Measurements from ENCODE around the gene EEF1G. TPM values are rescaled to one million over a fixed set of nuclear protein-coding genes. Genes with fewer than 3 reads are reported as not detected.

EEF1G gene
- total and polyA plus RNA-seq, 9 of the 15 experiments (the other 6 are each of a cell fraction or from before 2014, with no cell fraction given): 985 to 2,349 (median 2,035) TPM

DNA sequence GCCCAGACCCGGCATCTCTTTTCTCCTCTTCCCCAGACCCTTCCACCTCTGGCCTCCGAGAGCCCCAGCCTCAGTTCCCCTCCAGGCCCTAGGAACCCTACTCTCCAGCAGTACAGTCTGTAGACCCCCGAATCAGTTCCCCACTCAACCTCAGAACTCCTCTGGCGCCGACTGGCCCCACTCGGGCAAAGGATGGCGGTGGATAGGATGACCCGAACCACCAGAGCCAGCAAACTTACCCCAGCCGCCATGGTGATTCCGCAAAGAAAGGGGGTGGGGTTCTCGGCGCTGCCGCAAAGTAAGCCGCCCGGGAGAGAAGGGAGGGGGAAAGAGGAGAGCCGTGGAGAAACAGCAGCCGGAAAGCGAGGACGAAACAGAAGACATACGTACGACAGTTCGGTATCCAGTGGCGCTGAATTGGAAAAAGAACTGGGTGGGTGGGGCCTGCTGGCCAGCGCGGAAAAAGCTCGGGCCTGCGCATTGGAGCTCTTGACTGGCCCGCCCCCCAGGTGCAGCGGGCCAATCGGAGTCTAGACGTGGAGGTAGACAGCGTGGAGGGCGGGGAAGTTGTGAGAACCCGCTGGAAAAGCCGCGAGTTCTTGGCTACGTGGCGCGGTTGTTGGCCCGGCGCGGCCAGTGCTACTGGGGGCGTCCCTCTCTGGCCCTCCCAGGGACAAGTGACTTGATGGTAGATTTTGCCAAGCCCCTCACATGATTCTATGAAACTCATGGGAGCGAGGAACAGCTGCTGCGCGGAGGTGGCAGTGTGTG, at the start of gene EEF1G (continued):
- TF ChIP-seq, protein P1, sequence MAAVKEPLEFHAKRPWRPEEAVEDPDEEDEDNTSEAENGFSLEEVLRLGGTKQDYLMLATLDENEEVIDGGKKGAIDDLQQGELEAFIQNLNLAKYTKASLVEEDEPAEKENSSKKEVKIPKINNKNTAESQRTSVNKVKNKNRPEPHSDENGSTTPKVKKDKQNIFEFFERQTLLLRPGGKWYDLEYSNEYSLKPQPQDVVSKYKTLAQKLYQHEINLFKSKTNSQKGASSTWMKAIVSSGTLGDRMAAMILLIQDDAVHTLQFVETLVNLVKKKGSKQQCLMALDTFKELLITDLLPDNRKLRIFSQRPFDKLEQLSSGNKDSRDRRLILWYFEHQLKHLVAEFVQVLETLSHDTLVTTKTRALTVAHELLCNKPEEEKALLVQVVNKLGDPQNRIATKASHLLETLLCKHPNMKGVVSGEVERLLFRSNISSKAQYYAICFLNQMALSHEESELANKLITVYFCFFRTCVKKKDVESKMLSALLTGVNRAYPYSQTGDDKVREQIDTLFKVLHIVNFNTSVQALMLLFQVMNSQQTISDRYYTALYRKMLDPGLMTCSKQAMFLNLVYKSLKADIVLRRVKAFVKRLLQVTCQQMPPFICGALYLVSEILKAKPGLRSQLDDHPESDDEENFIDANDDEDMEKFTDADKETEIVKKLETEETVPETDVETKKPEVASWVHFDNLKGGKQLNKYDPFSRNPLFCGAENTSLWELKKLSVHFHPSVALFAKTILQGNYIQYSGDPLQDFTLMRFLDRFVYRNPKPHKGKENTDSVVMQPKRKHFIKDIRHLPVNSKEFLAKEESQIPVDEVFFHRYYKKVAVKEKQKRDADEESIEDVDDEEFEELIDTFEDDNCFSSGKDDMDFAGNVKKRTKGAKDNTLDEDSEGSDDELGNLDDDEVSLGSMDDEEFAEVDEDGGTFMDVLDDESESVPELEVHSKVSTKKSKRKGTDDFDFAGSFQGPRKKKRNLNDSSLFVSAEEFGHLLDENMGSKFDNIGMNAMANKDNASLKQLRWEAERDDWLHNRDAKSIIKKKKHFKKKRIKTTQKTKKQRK (IDR thresholded peaks at IDR 0.05; ENCODE audit: borderline replicate concordance, low read depth, low read length): no peak
- TF ChIP-seq NR2C2 (CRISPR knock-in tag; IDR thresholded peaks at IDR 0.05): no peak
- no peak for TF ChIP-seq NR2C2 (tag; IDR thresholded peaks at IDR 0.05)
- no peak; the same call in 1 of the 2 replicates for TF ChIP-seq GABPB1 (CRISPR knock-in tag; IDR thresholded peaks at IDR 0.05)
- no peak for TF ChIP-seq ZNF764 (CRISPR knock-in tag; IDR thresholded peaks at IDR 0.05; ENCODE audit: low read depth)
- TF ChIP-seq, protein P2, sequence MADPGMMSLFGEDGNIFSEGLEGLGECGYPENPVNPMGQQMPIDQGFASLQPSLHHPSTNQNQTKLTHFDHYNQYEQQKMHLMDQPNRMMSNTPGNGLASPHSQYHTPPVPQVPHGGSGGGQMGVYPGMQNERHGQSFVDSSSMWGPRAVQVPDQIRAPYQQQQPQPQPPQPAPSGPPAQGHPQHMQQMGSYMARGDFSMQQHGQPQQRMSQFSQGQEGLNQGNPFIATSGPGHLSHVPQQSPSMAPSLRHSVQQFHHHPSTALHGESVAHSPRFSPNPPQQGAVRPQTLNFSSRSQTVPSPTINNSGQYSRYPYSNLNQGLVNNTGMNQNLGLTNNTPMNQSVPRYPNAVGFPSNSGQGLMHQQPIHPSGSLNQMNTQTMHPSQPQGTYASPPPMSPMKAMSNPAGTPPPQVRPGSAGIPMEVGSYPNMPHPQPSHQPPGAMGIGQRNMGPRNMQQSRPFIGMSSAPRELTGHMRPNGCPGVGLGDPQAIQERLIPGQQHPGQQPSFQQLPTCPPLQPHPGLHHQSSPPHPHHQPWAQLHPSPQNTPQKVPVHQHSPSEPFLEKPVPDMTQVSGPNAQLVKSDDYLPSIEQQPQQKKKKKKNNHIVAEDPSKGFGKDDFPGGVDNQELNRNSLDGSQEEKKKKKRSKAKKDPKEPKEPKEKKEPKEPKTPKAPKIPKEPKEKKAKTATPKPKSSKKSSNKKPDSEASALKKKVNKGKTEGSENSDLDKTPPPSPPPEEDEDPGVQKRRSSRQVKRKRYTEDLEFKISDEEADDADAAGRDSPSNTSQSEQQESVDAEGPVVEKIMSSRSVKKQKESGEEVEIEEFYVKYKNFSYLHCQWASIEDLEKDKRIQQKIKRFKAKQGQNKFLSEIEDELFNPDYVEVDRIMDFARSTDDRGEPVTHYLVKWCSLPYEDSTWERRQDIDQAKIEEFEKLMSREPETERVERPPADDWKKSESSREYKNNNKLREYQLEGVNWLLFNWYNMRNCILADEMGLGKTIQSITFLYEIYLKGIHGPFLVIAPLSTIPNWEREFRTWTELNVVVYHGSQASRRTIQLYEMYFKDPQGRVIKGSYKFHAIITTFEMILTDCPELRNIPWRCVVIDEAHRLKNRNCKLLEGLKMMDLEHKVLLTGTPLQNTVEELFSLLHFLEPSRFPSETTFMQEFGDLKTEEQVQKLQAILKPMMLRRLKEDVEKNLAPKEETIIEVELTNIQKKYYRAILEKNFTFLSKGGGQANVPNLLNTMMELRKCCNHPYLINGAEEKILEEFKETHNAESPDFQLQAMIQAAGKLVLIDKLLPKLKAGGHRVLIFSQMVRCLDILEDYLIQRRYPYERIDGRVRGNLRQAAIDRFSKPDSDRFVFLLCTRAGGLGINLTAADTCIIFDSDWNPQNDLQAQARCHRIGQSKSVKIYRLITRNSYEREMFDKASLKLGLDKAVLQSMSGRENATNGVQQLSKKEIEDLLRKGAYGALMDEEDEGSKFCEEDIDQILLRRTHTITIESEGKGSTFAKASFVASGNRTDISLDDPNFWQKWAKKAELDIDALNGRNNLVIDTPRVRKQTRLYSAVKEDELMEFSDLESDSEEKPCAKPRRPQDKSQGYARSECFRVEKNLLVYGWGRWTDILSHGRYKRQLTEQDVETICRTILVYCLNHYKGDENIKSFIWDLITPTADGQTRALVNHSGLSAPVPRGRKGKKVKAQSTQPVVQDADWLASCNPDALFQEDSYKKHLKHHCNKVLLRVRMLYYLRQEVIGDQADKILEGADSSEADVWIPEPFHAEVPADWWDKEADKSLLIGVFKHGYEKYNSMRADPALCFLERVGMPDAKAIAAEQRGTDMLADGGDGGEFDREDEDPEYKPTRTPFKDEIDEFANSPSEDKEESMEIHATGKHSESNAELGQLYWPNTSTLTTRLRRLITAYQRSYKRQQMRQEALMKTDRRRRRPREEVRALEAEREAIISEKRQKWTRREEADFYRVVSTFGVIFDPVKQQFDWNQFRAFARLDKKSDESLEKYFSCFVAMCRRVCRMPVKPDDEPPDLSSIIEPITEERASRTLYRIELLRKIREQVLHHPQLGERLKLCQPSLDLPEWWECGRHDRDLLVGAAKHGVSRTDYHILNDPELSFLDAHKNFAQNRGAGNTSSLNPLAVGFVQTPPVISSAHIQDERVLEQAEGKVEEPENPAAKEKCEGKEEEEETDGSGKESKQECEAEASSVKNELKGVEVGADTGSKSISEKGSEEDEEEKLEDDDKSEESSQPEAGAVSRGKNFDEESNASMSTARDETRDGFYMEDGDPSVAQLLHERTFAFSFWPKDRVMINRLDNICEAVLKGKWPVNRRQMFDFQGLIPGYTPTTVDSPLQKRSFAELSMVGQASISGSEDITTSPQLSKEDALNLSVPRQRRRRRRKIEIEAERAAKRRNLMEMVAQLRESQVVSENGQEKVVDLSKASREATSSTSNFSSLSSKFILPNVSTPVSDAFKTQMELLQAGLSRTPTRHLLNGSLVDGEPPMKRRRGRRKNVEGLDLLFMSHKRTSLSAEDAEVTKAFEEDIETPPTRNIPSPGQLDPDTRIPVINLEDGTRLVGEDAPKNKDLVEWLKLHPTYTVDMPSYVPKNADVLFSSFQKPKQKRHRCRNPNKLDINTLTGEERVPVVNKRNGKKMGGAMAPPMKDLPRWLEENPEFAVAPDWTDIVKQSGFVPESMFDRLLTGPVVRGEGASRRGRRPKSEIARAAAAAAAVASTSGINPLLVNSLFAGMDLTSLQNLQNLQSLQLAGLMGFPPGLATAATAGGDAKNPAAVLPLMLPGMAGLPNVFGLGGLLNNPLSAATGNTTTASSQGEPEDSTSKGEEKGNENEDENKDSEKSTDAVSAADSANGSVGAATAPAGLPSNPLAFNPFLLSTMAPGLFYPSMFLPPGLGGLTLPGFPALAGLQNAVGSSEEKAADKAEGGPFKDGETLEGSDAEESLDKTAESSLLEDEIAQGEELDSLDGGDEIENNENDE (IDR thresholded peaks at IDR 0.05; ENCODE audit: low read depth, low read length): no peak
- TF ChIP-seq PHF20 (IDR thresholded peaks at IDR 0.05; ENCODE audit: partially characterized antibody): no peak
- TF ChIP-seq NCOA6 (IDR thresholded peaks at IDR 0.05): no peak
- TF ChIP-seq MCM3 (IDR thresholded peaks at IDR 0.05): no peak
- TF ChIP-seq MCM7 (IDR thresholded peaks at IDR 0.05): no peak
- TF ChIP-seq NCOA4 (IDR thresholded peaks at IDR 0.05; ENCODE audit: partially characterized antibody): no peak
- TF ChIP-seq SRSF3 (IDR thresholded peaks at IDR 0.05; ENCODE audit: insufficient read depth, low read length): no peak
- TF ChIP-seq ZNF311 (CRISPR knock-in tag; IDR thresholded peaks at IDR 0.05): no peak

All from K562 (cell line).